Right kidney (tissue), 1 donor: Measurements from ENCODE around the gene BDNF.

Experiments used
- DNase-seq: peaks from one replicate; pipeline ENCODE4 v3.0.0-alpha.2; 2016

Gene BDNF

GRCh38 chr11:27625347-27625912 is 74.8 kb downstream of the BDNF start:
- DNase-seq, result no peak

GRCh38 chr11:27623945-27624523 is 76.2 kb downstream of the BDNF start:
- DNase-seq, result no peak

DNA sequence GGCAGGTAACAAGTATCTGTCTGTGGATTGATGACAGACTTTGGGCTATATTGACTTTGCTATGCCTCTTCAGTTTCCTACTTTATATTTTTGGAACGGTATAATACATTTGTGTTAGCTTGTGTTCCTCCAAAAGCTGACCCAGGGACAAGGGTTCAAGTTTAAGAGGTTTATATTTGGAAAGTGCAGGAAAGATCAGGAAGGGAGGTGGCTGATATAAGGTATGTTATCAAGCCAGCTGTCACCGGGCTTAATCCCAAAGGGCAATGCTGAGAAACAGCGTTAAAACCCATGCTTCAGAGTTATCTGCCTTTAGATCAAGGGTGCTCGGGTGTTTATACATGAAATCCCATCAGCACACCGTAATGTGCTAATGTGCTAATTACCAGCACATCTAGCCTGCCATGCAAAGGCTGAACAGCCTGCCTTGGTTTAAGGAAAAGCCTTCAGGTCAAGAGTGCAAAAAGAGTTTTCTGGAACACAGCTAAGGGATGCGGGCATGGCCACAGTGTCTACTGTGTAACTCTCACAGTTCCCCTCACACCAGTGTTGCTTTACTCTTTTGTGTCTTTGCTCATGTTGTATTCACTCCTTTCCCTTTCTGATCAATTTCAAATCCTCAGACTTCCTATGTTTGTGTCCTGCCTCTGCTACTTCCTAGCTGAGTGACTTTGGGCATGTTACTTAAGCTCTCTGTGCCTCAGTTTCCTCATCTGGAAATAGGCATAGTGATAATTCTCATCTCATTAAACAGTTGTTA is 77.5 kb downstream of the BDNF start:
- no peak for DNase-seq

DNA sequence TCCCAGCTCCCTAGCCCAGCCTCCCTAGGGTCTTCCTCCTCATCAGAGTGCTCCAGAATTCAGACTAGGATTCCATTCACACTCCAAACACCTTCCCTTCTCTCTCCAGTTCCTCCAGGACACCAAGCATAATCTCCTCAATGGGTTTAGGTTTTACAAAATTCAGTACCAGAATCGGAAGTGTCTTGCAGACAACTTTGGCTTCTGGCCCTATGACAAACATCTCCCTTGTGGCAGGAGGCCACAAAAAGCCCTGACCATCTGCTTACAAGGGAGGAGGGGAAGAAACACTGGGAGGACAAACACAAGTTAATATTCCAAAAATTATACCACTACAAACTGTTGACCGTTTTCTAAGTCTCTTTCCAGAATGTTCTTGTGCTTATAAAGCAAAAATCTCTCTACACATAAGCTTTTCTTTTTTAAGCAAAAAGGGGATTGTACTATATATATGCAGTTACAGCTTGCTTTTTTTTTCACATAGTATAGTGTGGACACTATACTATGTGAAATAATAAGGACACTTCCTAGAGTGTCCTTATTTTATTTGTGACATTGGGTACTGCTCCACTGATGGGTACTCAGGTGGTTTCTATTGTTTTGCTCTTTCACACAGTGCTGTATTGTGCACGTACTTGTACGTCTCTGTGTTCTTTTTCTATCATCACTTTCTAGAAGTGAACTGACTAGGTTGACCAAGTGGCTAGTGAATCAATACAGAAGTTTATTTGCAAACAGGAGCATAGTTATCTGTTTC is 78.7 kb downstream of the BDNF start:
- DNase-seq, result no peak

DNA sequence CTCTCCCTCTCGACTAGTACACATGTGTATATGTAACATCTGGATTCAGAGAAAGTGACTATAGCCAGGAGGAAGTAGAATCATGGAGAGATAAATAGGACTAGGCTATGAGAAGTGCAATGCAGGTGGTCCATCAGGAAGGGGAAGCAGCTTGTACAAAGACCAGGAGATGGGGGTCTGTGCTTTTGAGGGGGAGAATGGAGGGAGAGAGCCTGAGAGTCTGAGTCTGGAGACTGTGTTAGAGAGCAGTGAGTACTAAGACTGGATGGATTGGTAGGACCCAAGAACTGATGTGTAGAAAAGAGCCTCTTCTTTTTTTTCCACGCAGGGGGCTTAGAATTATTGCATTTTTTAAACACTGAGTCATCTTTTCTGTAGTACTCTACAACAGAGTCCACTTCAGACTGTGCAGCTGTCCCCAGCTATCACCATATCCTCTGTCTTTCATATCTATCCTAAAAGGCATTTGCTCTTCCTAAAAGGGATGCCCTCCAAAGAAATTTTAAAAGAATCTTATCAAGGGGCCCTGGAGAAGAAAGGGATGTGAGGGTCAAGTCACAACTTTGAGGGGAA is 80.4 kb downstream of the BDNF start:
- no peak for DNase-seq

GRCh38 chr11:27619039-27619574 is 81.1 kb downstream of the BDNF start:
- DNase-seq, result no peak

DNA sequence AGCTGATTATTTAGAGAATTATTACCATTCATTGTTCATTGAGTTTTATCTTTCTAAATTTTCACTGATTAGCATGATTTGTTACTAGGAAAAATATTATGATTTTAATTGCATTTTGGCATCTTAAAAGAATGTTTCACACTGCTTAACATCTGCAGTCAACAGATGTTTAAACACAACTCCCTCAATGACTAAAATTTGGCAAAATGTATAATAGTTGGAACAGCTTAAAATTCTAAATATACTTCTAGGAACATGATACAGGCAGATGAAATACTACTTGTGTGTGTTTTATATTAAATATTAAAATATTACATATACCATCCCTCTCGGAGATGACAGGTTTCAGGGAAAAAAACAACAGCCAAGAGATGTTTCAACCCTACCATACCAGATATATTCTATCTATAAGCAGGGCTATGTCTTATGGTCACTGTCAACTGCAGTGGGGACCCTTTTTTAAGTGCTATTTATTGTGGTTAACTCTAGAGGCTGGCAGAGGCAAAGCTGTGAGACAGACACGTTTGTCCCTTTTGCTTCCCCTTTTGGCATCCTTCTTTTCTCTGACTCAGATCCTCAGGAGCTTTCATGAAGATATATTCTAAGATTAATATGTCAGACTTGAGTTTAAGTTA is 81.9 kb downstream of the BDNF start:
- DNase-seq, result no peak

GRCh38 chr11:27616711-27617110 is 83.5 kb downstream of the BDNF start:
- no peak for DNase-seq

DNA sequence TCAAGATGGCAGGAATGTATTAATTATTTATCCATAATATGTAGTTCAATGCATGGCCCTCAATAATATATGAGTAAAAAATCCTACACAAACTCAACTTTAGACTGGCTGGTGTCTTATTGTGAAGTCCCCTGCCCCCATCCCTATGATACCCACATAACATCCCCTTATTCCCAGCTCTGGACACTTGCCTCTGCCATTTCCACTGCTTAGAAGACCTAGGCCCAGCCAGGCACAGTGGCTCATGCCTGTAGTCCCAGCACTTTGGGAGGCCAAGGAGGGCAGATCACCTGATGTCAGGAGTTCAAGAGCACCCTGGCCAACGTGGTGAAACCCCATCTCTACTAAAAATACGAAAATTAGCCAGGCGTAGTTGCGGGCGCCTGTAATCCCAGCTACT is 84.4 kb downstream of the BDNF start:
- DNase-seq, result no peak

GRCh38 chr11:27614092-27614491 is 86.2 kb downstream of the BDNF start:
- no peak for DNase-seq

- DNase-seq, result no peak
Observed at GRCh38 chr11:27612932-27613880, 87.0 kb downstream of the BDNF start.

- no peak for DNase-seq
Observed at GRCh38 chr11:27611947-27612455, 88.3 kb downstream of the BDNF start.

DNA sequence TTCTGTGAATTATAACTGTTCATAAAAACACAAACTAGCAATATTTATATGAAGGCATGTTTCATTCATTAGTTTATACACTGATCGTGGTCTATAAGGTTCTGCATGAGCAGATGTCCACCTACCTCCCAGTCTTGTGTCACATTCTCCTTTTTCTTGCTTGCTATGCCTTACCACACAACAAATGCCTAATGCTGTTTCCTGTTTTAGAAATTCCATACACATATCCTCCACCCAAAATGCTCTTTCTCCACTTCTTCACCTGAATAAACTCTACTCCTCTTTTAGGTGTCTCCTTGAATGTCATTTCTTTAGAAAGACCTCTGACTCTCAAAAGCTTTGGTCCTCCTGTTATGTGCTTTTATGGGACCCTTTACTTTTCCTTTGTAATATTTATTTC is 88.9 kb downstream of the BDNF start:
- DNase-seq, result no peak

DNA sequence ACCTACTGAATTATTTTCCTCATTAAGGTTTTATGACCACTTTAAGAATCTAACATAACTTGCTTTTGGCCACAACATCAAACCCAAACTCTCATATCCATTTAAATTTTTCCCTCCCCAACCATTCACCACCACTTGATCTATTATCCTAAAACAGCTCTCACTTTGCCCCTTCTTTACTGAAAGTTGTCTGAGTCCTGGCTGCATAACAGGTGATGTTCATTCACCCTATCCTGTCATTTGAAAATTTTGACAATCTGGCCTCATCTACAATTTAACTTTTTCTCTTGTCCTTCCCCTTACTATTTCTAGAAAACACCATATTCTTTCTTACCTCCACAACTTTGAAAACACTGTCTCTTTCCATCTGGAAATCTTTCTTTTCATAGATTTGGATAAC is 89.3 kb downstream of the BDNF start:
- DNase-seq, result no peak

GRCh38 chr11:27610280-27610679 is 90.0 kb downstream of the BDNF start:
- DNase-seq, result no peak

- no peak for DNase-seq
Observed at GRCh38 chr11:27608951-27609350, 91.3 kb downstream of the BDNF start.

- DNase-seq, result no peak
Observed at GRCh38 chr11:27605422-27605821, 94.8 kb downstream of the BDNF start.
